Peyer's patch (tissue), 4 donors: Measurements from ENCODE around the gene MGLL.

Experiments used
- CTCF ChIP-seq, 6 experiments: fragments of 450-650 bp in 4 of 6; fragments of 200-600 bp in 2 of 6; sonication (generic) in 1 of 6; IDR thresholded peaks; one replicate each; pipeline ENCODE4 v1.5.1; 2017 to 2019; ENCODE audit warnings: antibody characterized with exemption in 6 of 6, mild to moderate bottlenecking in 3 of 6, moderate library complexity in 1 of 6
- POLR2A ChIP-seq, 2 donors: fragments of 450-650 bp; IDR thresholded peaks; one replicate each; pipeline ENCODE4 v1.5.1; 2017; ENCODE audit warnings: antibody characterized with exemption in 2 of 2, mild to moderate bottlenecking in 2 of 2, moderate library complexity in 2 of 2

- TF ChIP-seq CTCF (IDR thresholded peaks at IDR 0.05): no peak
- no peak for TF ChIP-seq POLR2A (IDR thresholded peaks at IDR 0.05)
Measured at GRCh38 chr3:127789051-127789450, 33.3 kb downstream of the MGLL start.
